Choroid plexus epithelial cell (primary cell): ENCODE results near the gene CYP26C1.

Experiments used
- DNase-seq: peaks from one replicate; pipeline ENCODE4 v3.0.0-alpha.2; 2010; ENCODE audit warnings: low read depth
- H3K4me3 ChIP-seq: 2 replicates; pipeline ENCODE4 v1.5.1; 2011; ENCODE audit warnings: low read depth, mild to moderate bottlenecking, control low read depth, low read length, moderate library complexity
- CTCF ChIP-seq: conservative IDR thresholded peaks from 2 replicates; pipeline ENCODE4 v1.5.1; 2011; ENCODE audit warnings: low read depth, mild to moderate bottlenecking, control low read depth, inconsistent platforms, low read length, moderate library complexity

The CYP26C1 gene

GRCh38 chr10:93058139-93058538 is 2.5 kb upstream of the CYP26C1 start:
- no peak overlapping the region for H3K4me3 ChIP-seq
- DNase-seq: no peak
- no peak for TF ChIP-seq CTCF

DNA sequence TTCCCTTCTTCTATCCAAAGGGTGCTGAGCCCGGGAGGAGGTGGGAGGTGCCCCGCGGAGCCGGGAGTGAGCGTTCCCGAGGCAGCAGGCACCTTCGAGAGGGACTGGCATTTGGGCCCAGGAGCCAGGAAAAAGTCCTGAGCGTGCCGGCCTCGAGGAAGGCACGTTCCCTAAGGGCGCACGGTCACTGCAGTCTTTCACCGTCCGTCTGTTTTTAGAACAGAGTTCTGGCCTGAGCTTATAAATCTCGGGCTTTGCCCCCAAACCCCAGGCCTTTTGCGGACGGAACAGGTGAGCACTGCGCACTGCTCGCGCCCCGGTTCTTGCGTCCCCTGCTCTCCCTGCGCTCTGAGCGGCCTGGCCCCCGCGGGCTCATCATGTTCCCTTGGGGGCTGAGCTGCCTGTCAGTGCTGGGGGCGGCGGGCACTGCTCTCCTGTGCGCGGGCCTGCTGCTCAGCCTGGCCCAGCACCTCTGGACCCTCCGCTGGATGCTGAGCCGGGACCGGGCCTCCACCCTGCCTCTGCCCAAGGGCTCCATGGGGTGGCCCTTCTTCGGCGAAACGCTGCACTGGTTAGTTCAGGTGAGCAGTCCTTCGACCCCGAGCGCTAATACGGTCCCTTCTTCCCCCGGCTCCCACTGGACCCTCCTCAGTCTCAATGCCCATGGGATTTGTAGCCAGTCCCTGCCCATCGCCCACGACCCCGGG is 442 bp downstream of the CYP26C1 start:
- no peak for TF ChIP-seq CTCF
- DNase-seq: no peak
- no peak overlapping the region for H3K4me3 ChIP-seq

DNA sequence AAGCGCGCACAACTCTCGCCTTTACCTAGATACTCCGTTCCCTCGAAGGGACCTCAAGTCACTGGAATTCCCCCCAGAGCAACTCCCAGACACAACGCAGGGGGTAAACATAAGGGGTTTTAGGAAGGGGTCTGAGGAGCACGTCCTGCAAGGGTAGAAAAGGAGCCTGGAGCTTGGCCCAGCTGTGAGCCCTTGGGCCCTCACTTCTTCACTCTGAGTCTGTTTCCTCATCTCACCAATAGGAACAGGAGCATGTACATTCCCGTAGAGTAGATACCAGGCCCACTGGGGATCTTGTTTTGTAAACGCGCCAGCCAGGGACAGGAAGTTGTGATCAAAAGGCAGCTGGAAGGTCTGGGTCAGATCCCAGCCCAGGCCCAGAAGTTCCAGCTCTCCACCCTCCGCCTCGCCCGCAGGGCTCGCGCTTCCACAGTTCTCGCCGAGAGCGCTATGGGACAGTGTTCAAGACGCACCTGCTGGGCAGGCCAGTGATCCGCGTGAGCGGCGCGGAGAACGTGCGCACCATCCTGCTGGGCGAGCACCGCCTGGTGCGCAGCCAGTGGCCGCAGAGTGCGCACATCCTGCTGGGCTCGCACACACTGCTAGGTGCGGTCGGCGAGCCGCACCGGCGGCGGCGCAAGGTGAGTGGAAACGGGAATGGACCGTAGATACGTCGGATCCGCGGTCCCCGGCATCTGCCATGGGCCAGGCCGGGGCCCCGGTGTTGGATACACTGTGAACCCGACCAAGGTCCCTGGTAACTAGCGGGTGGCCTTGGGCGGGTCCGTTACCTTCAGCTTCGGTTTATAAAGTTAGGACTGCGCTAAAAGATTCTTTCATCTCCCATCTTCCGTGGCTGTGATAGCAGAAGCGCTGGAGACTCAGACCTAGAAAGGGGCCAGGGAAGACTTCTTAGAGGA is 1.3 kb downstream of the CYP26C1 start:
- peak; percentile 35 for DNase-seq
- peak overlapping the region; percentile 38 for H3K4me3 ChIP-seq
- TF ChIP-seq CTCF: no peak

DNA sequence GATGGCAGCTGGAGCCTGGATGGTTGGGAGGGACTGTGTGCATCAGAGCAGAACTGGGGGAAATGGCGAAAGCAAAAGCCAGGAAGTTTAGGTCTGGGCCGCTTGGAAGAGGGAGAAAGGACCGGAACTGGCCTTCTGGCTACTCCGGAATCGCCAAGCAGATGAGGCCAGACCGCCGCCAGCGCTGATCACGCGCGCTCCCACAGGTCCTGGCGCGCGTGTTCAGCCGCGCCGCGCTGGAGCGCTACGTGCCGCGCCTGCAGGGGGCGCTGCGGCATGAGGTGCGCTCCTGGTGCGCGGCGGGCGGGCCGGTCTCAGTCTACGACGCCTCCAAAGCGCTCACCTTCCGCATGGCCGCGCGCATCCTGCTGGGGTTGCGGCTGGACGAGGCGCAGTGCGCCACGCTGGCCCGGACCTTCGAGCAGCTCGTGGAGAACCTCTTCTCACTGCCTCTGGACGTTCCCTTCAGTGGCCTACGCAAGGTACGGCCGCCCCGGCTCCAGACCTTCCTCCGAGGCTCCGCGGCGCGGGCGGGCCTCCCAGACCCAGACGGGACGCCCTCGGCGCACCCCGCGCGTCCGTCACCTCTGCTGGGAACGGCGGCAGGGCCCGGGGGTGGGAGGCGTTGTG is 2.0 kb downstream of the CYP26C1 start:
- H3K4me3 ChIP-seq: peak overlapping the region; percentile 38
- TF ChIP-seq CTCF: peak; percentile 37
- peak; percentile 44 for DNase-seq

DNA sequence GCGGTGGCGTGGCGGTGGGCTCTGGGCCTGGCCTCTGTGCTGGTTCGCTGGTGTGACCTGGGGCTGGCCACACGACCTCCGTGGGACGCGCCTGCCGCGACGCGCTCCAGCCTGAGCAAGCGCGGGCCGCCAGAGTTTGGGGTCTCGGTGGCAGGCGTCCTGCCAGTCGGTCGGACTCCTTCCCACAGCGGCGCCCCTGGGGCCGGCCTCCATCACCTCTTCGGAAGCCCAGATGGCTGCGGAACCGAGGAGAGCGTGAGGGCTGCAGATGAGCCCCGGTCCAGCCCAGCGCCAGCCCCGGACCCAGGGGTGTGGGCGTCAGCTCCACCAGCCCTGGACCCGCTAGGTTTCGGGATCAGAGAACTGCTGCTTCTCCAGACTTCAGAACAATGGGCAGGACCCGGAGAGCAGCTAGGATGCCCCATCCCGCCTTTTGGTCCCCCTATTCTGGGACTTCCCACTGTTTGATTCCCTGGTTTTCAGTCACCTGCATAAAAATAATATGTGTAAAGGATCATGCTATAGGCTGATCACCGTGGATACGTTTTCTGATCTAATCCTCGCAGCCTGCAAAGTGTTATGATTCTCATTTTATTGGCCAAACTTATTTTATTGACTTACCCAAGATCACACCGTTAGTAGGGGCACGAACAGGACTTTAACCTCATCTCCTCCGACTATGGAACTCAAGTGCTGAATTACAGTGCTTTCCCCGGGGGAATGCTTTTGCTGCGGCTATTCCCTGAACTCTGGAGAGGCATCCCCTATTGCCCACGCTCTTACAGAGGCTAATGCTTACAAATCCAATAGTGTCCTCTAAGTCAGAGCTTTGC is 2.8 kb downstream of the CYP26C1 start:
- H3K4me3 ChIP-seq: no peak overlapping the region
- DNase-seq: no peak
- no peak for TF ChIP-seq CTCF

DNA sequence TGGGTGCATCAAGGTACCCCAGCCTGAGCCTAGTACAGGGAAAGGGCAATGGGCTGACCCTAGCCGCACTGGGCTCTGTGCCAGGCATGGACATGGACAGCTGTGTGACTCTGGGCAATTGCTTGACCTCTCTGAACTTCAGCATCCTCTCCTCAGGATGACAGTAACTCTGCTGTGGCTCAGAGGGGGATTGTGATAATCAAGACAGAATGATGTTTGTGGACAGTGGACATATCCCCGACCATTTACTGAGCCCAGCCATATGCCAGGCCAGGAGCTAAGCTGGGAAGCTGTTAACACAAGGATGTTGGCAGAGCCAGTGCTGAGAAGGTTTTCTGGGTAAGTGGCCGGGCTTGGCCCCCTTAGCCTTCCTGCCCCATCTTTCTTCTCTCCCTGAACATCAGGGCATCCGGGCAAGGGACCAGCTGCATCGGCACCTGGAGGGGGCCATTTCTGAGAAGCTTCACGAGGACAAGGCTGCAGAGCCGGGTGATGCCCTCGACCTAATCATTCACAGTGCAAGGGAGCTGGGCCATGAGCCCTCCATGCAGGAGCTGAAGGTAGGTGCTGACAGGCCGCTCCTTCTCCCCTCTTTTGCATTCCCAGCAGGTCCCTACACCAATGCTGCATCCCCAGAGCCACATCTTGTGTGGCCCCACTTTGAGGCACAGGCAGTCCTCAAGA is 3.5 kb downstream of the CYP26C1 start:
- DNase-seq: no peak
- TF ChIP-seq CTCF: no peak

More for the DNA sequence above, 3.5 kb downstream of the CYP26C1 start:
- no peak overlapping the region for H3K4me3 ChIP-seq
